ENCODE data around the gene VIP.

GRCh38 chr6:152701081-152701862 lies 49.3 kb upstream of the VIP start:
- TF ChIP-seq CTCF (IDR thresholded peaks at IDR 0.05; ENCODE audit: control extremely low read depth in 1 of 3, insufficient read depth in 1 of 3, low read depth in 1 of 3, low read length in 3 of 3) = peak in 2 of 3 experiments; percentile 16 to 44; a peak in 2 of 4 replicates
- no peak for TF ChIP-seq GABPA (IDR thresholded peaks at IDR 0.05; ENCODE audit: borderline replicate concordance, insufficient read depth, low read length)
- no peak for TF ChIP-seq POLR2AphosphoS5 (IDR thresholded peaks at IDR 0.05; ENCODE audit: low read depth, low read length)
- no peak for TF ChIP-seq POLR2A (IDR thresholded peaks at IDR 0.05; ENCODE audit: control extremely low read depth in 1 of 2, low read depth in 2 of 2, low read length in 2 of 2)
- TF ChIP-seq TAF1 (IDR thresholded peaks at IDR 0.05; ENCODE audit: low read depth, low read length) = no peak
- TF ChIP-seq TAF7 (optimal IDR thresholded peaks at IDR 0.05; ENCODE audit: borderline replicate concordance, low read depth, low read length) = no peak
- no peak for TF ChIP-seq JUND (IDR thresholded peaks at IDR 0.05; ENCODE audit: low read length)
- TF ChIP-seq CHD2 (IDR thresholded peaks at IDR 0.05; ENCODE audit: low read length) = no peak
- no peak for TF ChIP-seq ATF3 (IDR thresholded peaks at IDR 0.05; ENCODE audit: insufficient read depth, low read depth, low read length)
- TF ChIP-seq EZH2 (IDR thresholded peaks at IDR 0.05; ENCODE audit: low read depth, low read length, severe bottlenecking) = no peak
- no peak for TF ChIP-seq TEAD4 (IDR thresholded peaks at IDR 0.05; ENCODE audit: low read depth, low read length)
- no peak for TF ChIP-seq SP1 (IDR thresholded peaks at IDR 0.05; ENCODE audit: low read depth, low read length)
- TF ChIP-seq CEBPB (IDR thresholded peaks at IDR 0.05; ENCODE audit: low read depth, low read length) = no peak
- no peak for TF ChIP-seq E2F6 (IDR thresholded peaks at IDR 0.05)
